GM11168 (cell line): Measurements from ENCODE around the gene CTNNA3.

Experiments
- in situ Hi-C: fragments of 300-500 bp; cut with MboI; formaldehyde crosslinking; loops from one replicate; pipeline ENCODE4 v1.12.0; 2022; ENCODE audit warnings: low sequenced_read_pairs; ENCODE audit not compliant: unreplicated experiment

The CTNNA3 gene

GRCh38 chr10:66924674-66925345, 771.2 kb downstream of the CTNNA3 start:
- in situ Hi-C loops: no loop called here

GRCh38 chr10:66919248-66919647, 776.7 kb downstream of the CTNNA3 start:
- in situ Hi-C loops: no loop called here

DNA sequence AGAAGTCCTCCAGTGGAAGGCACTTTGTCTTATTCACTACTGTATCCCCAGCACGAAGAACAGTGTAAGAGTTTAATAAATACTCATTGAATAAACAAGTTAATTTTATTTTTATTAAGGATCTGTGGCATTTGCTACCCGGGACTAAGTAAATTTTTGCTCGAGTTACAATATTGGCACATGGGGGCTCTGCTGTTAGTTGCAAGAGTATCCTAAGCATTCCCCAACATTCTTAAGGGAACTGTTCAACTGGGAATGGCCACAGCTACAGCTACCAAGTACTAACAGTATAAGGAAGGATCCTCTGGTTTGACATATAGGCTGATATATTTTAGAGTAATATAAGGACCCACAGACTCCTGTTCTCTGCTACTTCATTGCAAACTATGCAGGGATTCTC, 778.9 kb downstream of the CTNNA3 start:
- in situ Hi-C loops: no loop called here

- in situ Hi-C loops: no loop called here
Measured at GRCh38 chr10:66916030-66916429, 780.0 kb downstream of the CTNNA3 start.

- in situ Hi-C loops: no loop called here
Measured at GRCh38 chr10:66910671-66911070, 785.3 kb downstream of the CTNNA3 start.

GRCh38 chr10:66892871-66893270, 803.1 kb downstream of the CTNNA3 start:
- in situ Hi-C loops: no loop called here

GRCh38 chr10:66888237-66888636, 807.8 kb downstream of the CTNNA3 start:
- in situ Hi-C loops: no loop called here

DNA sequence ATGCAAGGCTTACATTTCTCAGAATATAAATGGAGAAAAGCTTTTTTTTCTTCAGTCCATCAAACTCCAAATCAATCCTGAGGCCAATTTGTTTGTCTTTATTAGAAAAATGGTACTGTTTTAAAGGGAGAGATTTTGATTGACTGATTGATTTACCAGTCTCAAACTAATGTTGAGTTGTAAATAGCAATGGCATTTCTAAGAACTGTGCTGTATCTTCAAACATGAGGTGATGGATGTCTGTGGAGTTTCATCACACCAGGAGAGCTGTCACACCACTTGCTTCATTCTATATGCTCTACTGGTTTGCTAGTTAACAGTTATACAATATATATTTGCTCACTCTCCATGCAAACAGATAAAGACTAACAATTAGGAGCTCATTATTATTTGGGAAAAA, 809.1 kb downstream of the CTNNA3 start:
- in situ Hi-C loops: no loop called here

DNA sequence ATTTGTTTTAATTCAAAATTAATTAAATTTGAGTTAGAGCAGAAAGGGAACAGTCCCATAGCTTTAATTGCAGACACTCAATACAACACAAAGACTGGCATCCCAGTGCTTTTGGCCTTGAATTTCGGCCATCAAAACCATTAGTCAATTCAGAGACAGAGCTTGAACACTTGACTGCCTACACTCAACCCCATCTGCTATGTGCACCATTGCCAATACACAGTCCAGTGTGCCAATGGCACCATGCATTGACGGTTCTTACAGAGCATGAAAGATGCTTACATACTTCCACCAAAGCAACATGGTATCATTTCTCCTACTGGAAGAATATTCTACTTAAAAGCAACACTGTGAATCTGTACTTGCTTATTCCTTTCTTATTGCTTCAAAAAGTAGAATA, 813.7 kb downstream of the CTNNA3 start:
- in situ Hi-C loops: no loop called here

- in situ Hi-C loops: no loop called here
Measured at GRCh38 chr10:66881814-66882213, 814.2 kb downstream of the CTNNA3 start.

DNA sequence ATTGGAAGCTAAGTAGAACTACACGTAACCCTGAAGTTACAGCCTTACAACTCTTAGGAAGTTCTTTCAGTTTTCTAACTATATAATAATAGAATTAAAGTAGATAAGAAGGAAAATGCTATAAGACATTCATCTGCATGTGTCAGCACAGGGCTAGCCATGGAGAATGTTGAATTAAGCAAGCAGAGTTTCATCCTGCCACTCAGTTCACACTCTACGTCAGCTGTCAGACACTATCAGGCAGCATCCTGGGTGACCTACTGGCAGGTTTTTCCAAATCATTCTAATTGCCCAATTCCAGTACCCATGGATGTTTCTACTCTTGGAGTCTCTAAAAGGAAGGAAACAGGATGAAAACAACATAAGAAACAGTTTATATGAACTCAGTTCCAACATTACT, 815.2 kb downstream of the CTNNA3 start:
- in situ Hi-C loops: no loop called here

DNA sequence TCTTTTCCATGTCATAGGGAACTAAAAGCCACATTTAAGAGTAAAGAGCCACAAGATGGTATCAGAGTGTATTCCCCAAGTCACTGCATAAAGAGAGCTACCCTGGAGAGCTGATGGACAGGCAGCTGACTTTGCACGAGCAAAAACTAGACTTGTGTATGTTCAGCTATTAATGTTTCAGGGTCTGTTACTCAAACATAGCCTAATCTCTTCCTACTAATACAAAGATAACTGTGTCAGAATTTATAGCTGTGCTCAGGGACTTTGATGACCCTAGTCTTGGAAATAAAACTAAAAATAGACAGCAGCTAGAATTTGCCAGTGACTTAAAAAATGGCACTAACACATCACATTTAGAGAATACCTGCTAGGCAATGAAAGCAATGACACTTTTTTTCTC, 815.7 kb downstream of the CTNNA3 start:
- in situ Hi-C loops: no loop called here

DNA sequence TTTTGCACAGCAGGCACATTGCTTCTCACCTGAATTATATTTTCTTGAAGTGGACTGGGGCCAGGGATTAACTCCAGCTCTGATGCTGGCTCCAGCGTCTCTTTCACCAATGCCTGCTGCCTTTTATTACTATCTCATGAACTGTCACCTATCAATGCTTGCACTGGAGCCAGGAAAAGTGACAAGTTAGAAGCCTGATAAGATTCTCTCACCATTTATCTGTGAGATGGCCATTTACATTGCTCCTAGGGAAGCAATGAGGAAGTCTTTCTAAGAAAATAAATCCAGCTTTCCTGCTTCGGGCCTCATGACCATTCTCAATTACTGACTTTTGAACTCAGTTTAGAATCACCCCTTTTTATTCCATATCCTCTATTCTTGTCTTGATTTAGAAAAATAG, 818.6 kb downstream of the CTNNA3 start:
- in situ Hi-C loops: no loop called here

GRCh38 chr10:66869635-66870034, 826.4 kb downstream of the CTNNA3 start:
- in situ Hi-C loops: no loop called here

DNA sequence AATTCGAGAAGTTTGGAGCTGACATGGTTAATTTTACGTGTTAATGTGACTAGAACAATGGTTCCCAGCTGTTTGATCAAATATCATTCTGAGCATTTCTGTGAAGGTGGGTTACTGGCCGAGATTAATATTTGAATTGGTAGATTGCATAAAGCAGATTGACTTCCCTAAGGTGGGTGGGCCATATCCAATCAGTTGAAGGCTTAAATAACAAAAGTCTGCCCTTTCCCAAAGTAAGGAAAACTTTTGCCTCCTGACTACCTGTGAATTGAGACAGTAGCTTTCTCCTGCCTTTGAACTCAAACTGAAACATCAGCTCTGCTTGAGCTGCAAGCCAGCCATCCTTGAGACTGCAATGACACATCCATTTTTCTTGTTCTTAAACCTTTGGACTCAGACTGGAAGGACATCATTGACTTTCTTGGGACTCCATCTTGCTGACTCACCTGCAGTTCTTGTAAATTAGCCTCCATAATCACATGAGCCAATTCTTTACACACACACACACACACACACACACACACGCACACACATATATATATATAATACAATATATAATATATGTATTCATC, 833.2 kb downstream of the CTNNA3 start:
- in situ Hi-C loops: no loop called here

DNA sequence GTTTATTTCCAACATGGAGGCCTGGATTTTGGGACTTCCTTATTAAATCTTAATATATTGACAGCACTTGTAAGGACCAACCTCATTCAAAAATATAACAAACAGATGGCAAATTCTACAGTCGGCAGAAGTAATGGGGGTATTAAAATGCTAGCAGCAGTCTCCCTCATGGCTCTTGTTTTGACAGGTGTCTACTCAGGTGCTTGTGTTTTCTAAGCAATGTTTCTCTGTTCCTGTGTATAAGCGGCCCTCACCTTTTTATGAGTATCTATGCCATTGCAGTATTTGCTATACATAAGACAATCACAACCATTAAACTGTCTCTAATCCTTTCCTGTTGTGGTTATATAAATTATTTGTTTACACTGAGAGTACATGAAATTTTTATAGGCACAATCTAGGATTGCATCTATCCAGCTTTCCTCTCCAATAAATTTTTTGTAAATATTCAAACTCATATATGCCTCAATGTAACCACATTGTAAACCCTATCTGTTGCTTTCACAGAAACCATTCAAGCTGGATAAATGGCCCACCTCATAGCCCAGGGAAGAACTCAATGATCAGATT, 835.5 kb downstream of the CTNNA3 start:
- in situ Hi-C loops: no loop called here

GRCh38 chr10:66852811-66853210, 843.2 kb downstream of the CTNNA3 start:
- in situ Hi-C loops: no loop called here

- in situ Hi-C loops: no loop called here
Measured at GRCh38 chr10:66848856-66849255, 847.1 kb downstream of the CTNNA3 start.

GRCh38 chr10:66844176-66844942, 851.6 kb downstream of the CTNNA3 start:
- in situ Hi-C loops: no loop called here

- in situ Hi-C loops: no loop called here
Measured at GRCh38 chr10:66843396-66843795, 852.6 kb downstream of the CTNNA3 start.

DNA sequence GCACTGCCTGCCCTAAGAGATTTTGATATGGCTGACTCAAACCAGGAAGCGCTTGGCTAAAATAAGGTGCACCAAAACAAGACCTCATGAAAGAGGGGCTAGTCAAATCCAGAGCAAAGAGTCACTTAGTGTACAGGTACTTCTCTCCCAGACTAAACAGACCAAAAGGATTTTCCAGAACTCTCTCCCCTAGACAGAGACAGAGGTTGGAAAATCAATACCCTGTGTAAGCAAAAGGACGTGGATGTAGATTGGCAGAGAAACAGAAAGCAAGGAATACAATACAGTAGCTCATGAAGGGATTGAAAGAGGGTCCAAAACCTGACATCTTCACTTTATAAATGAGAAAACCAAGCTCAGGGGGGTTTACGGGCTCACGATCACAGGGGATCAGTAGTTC, 853.1 kb downstream of the CTNNA3 start:
- in situ Hi-C loops: no loop called here
